ENCODE measurements around the gene MRPL58. TPM values are rescaled to one million over a fixed set of nuclear protein-coding genes. Genes with fewer than 3 reads are reported as not detected.
"Not testable (repeated sequence)": the region's sequence is repeated elsewhere in the genome, so short reads cannot be mapped to it uniquely, and the experiment has no call there.

MRPL58 gene
- total RNA-seq, 1 donor: 23.5 TPM

- Histone ChIP-seq H3K36me3 (ENCODE audit: insufficient read depth, low read length) (peaks cover 44% of the 10 kb centered on the region), H4K20me1 (ENCODE audit: insufficient read depth, low read length) (no peaks in the 10 kb centered on the region), H3K4me1 (ENCODE audit: insufficient read depth, low read length) (no peaks in the 10 kb centered on the region), H3K27me3 (ENCODE audit: insufficient read depth, low read length) (no peaks in the 10 kb centered on the region), H3K9me3 (ENCODE audit: low read depth, low read length) (no peaks in the 10 kb centered on the region), H3K4me3 (ENCODE audit: insufficient read depth, low read length) (no peak overlapping the region), H2AFZ (ENCODE audit: low read length) (no peak overlapping the region), H3K27ac (ENCODE audit: low read depth, low read length) (no peak overlapping the region), H3K4me2 (ENCODE audit: insufficient read depth, low read length) (no peak overlapping the region), H3K79me2 (ENCODE audit: insufficient read depth, low read length) (peaks cover 15% of the 10 kb centered on the region)
- TF ChIP-seq CTCF (IDR thresholded peaks at IDR 0.05; ENCODE audit: extremely low read depth, low read depth, low read length): no peak
- no peak for DNase-seq (ENCODE audit: insufficient read length, low spot score, missing footprints)
These were observed 26.8 kb downstream of the MRPL58 start for GRCh38 chr17:75039238-75039637.

GRCh38 chr17:75041656-75042280 is 29.3 kb downstream of the MRPL58 start:
- Histone ChIP-seq H3K27me3 (ENCODE audit: insufficient read depth, low read length) (no peaks in the 10 kb centered on the region), H3K9me3 (ENCODE audit: low read depth, low read length) (no peaks in the 10 kb centered on the region), H3K4me3 (ENCODE audit: insufficient read depth, low read length) (no peak overlapping the region), H3K27ac (ENCODE audit: low read depth, low read length) (no peak overlapping the region), H3K79me2 (ENCODE audit: insufficient read depth, low read length) (peaks cover 33% of the 10 kb centered on the region), H3K4me1 (ENCODE audit: insufficient read depth, low read length) (peaks cover 4% of the 10 kb centered on the region), H3K36me3 (ENCODE audit: insufficient read depth, low read length) (peaks cover 47% of the 10 kb centered on the region), H2AFZ (ENCODE audit: low read length) (no peak overlapping the region), H3K4me2 (ENCODE audit: insufficient read depth, low read length) (no peak overlapping the region), H4K20me1 (ENCODE audit: insufficient read depth, low read length) (peaks cover 3% of the 10 kb centered on the region)
- no peak for TF ChIP-seq CTCF (IDR thresholded peaks at IDR 0.05; ENCODE audit: extremely low read depth, low read depth, low read length)
- DNase-seq (ENCODE audit: insufficient read length, low spot score, missing footprints): no peak

GRCh38 chr17:75043789-75044188 is 31.3 kb downstream of the MRPL58 start:
- not testable (repeated sequence) for H4K20me1 ChIP-seq (ENCODE audit: insufficient read depth, low read length); DNase-seq (ENCODE audit: insufficient read length, low spot score, missing footprints); H3K27ac ChIP-seq (ENCODE audit: low read depth, low read length); H3K9me3 ChIP-seq (ENCODE audit: low read depth, low read length); H3K4me2 ChIP-seq (ENCODE audit: insufficient read depth, low read length); H3K4me3 ChIP-seq (ENCODE audit: insufficient read depth, low read length); H2AFZ ChIP-seq (ENCODE audit: low read length); H3K27me3 ChIP-seq (ENCODE audit: insufficient read depth, low read length)
- Histone ChIP-seq H3K4me1 (ENCODE audit: insufficient read depth, low read length) (peaks cover 16% of the 10 kb centered on the region), H3K79me2 (ENCODE audit: insufficient read depth, low read length) (peaks cover 46% of the 10 kb centered on the region), H3K36me3 (ENCODE audit: insufficient read depth, low read length) (peaks cover 41% of the 10 kb centered on the region)

GRCh38 chr17:75044716-75045115 is 32.2 kb downstream of the MRPL58 start:
- Histone ChIP-seq H3K36me3 (ENCODE audit: insufficient read depth, low read length) (peaks cover 37% of the 10 kb centered on the region), H3K27ac (ENCODE audit: low read depth, low read length) (no peak overlapping the region), H2AFZ (ENCODE audit: low read length) (no peak overlapping the region), H3K9me3 (ENCODE audit: low read depth, low read length) (no peaks in the 10 kb centered on the region), H3K4me2 (ENCODE audit: insufficient read depth, low read length) (no peak overlapping the region), H3K4me3 (ENCODE audit: insufficient read depth, low read length) (no peak overlapping the region), H3K27me3 (ENCODE audit: insufficient read depth, low read length) (no peaks in the 10 kb centered on the region), H3K4me1 (ENCODE audit: insufficient read depth, low read length) (peaks cover 18% of the 10 kb centered on the region), H4K20me1 (ENCODE audit: insufficient read depth, low read length) (peaks cover 3% of the 10 kb centered on the region), H3K79me2 (ENCODE audit: insufficient read depth, low read length) (peaks cover 55% of the 10 kb centered on the region)
- no peak for DNase-seq (ENCODE audit: insufficient read length, low spot score, missing footprints)
- TF ChIP-seq CTCF (IDR thresholded peaks at IDR 0.05; ENCODE audit: extremely low read depth, low read depth, low read length): no peak

GRCh38 chr17:75045946-75046406 is 33.5 kb downstream of the MRPL58 start:
- Histone ChIP-seq H3K79me2 (ENCODE audit: insufficient read depth, low read length) (peaks cover 56% of the 10 kb centered on the region), H3K4me2 (ENCODE audit: insufficient read depth, low read length) (peak overlapping the region; percentile 84), H3K27ac (ENCODE audit: low read depth, low read length) (peak overlapping the region; percentile 95), H2AFZ (ENCODE audit: low read length) (peak overlapping the region; percentile 97), H3K4me3 (ENCODE audit: insufficient read depth, low read length) (peak overlapping the region; percentile 100), H3K36me3 (ENCODE audit: insufficient read depth, low read length) (peaks cover 29% of the 10 kb centered on the region), H3K4me1 (ENCODE audit: insufficient read depth, low read length) (peaks cover 18% of the 10 kb centered on the region)
- H3K9me3 ChIP-seq (ENCODE audit: low read depth, low read length); H4K20me1 ChIP-seq (ENCODE audit: insufficient read depth, low read length); H3K27me3 ChIP-seq (ENCODE audit: insufficient read depth, low read length); DNase-seq (ENCODE audit: insufficient read length, low spot score, missing footprints): not testable (repeated sequence)

Measured in osteoblast (primary cell).